ENCODE data around the gene RPS15. TPM values are rescaled to one million over a fixed set of nuclear protein-coding genes. Genes with fewer than 3 reads are reported as not detected.

Gene RPS15
- total RNA-seq, 4 donors from 2014 or later: 1,802 to 3,909 (median 2,793) TPM

- Histone ChIP-seq H3K9me3 (no peaks in the 10 kb centered on the region), H3K4me3 (no peak overlapping the region), H3K27me3 (no peaks in the 10 kb centered on the region), H3K36me3 (no peaks in the 10 kb centered on the region), H3K27ac (no peak overlapping the region), H3K4me1 (peaks cover 6% of the 10 kb centered on the region)
- TF ChIP-seq EP300 (IDR thresholded peaks at IDR 0.05) (no peak), POLR2AphosphoS5 (IDR thresholded peaks at IDR 0.05) (no peak), POLR2A (IDR thresholded peaks at IDR 0.05) (no peak), CTCF (IDR thresholded peaks at IDR 0.05) (no peak)
- 85% methylated on average over 18 of the region's 23 CpGs for WGBS
- DNase-seq (ENCODE audit: low spot score in 2 of 2): no peak
Measured at GRCh38 chr19:1483979-1484428, 45.8 kb downstream of the RPS15 start.

GRCh38 chr19:1486720-1487575 is 48.8 kb downstream of the RPS15 start:
- H3K27me3 ChIP-seq: no peaks in the 10 kb centered on the region
- peaks cover 21% of the 10 kb centered on the region for H3K4me1 ChIP-seq
- 88% methylated on average over 24 of the region's 56 CpGs for WGBS
- H3K36me3 ChIP-seq: no peaks in the 10 kb centered on the region
- no peaks in the 10 kb centered on the region for H3K9me3 ChIP-seq
- no peak overlapping the region for H3K27ac ChIP-seq
- no peak overlapping the region for H3K4me3 ChIP-seq
- peak in 1 of 2 donors; percentile 53 for DNase-seq (ENCODE audit: low spot score in 2 of 2)
- TF ChIP-seq POLR2A (IDR thresholded peaks at IDR 0.05) (no peak), CTCF (IDR thresholded peaks at IDR 0.05) (no peak), POLR2AphosphoS5 (IDR thresholded peaks at IDR 0.05) (no peak), EP300 (IDR thresholded peaks at IDR 0.05) (no peak)

- no peak overlapping the region for H3K4me3 ChIP-seq
- DNase-seq (ENCODE audit: low spot score in 2 of 2): peak in 1 of 2 donors; percentile 71
- no peaks in the 10 kb centered on the region for H3K36me3 ChIP-seq
- no peaks in the 10 kb centered on the region for H3K9me3 ChIP-seq
- H3K27ac ChIP-seq: no peak overlapping the region
- TF ChIP-seq POLR2AphosphoS5 (IDR thresholded peaks at IDR 0.05) (no peak), CTCF (IDR thresholded peaks at IDR 0.05) (no peak), EP300 (IDR thresholded peaks at IDR 0.05) (no peak), POLR2A (IDR thresholded peaks at IDR 0.05) (no peak)
- no peaks in the 10 kb centered on the region for H3K27me3 ChIP-seq
- WGBS: 91% methylated on average over 9 of the region's 40 CpGs
- H3K4me1 ChIP-seq: peaks cover 21% of the 10 kb centered on the region
Measured at GRCh38 chr19:1487576-1488281, 49.5 kb downstream of the RPS15 start.

DNA sequence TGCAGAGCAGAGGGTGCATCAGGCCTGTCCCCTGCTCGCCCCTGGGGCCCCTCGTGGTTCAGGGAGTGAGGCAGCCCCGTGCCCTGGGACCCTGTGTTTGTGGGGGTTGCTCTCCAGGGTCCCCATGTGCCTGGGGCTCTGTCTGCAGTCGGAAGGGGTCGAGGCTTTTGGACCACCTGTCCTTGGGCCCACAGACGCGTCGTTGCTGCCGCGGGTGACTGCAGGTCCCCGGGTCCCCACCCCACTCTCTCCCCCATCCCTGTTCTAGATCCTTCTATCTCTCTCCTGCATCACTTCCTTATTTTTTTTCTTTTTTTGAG is 50.0 kb downstream of the RPS15 start:
- Histone ChIP-seq H3K4me1 (peaks cover 21% of the 10 kb centered on the region), H3K36me3 (no peaks in the 10 kb centered on the region), H3K4me3 (no peak overlapping the region), H3K27ac (no peak overlapping the region), H3K27me3 (no peaks in the 10 kb centered on the region), H3K9me3 (no peaks in the 10 kb centered on the region)
- TF ChIP-seq EP300 (IDR thresholded peaks at IDR 0.05) (no peak), POLR2A (IDR thresholded peaks at IDR 0.05) (no peak), CTCF (IDR thresholded peaks at IDR 0.05) (no peak), POLR2AphosphoS5 (IDR thresholded peaks at IDR 0.05) (no peak)
- DNase-seq (ENCODE audit: low spot score in 2 of 2): no peak
- WGBS: 92% methylated on average over 11 of the region's 11 CpGs
